HG03558 (cell line): ENCODE measurements around the gene TCF25.
"Not testable (repeated sequence)": the region's sequence is repeated elsewhere in the genome, so short reads cannot be mapped to it uniquely, and the experiment has no call there.

Experiments
- ATAC-seq: cut with Tn5 transposase; IDR thresholded peaks from one replicate; pipeline ENCODE4 v1.9.1; 2021; ENCODE audit warnings: moderate number of reproducible peaks; ENCODE audit not compliant: unreplicated experiment; ENCODE audit errors: extremely low read depth

TCF25 gene

GRCh38 chr16:89934611-89935553 is 61.5 kb downstream of the TCF25 start:
- ATAC-seq: no peak

- ATAC-seq: not testable (repeated sequence)
These were observed 62.2 kb downstream of the TCF25 start for GRCh38 chr16:89935620-89936019.

DNA sequence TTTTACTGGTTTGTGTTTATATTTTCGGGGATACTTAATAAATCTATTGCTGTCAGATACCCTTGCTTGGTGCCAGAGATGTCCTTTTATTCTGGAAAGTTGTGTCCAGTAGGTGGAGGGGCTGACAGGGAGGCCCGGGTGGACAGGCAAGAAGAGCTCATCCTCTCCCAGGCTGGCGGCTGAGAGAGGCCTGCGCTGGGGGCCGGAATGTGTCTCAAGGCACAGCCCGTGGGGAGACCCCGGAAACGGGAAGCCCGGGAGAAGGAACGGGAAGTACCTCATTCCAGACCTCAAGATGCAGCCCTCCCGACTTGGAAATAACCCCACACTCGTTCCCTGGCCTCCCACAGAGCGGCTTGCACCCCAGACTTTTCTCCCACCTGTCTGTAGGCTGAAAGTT is 62.6 kb downstream of the TCF25 start:
- no peak for ATAC-seq

- ATAC-seq: no peak
These were observed 63.1 kb downstream of the TCF25 start for GRCh38 chr16:89936508-89936907.

GRCh38 chr16:89936981-89937380 is 63.6 kb downstream of the TCF25 start:
- no peak for ATAC-seq

GRCh38 chr16:89938175-89938885 is 64.9 kb downstream of the TCF25 start:
- ATAC-seq: no peak

DNA sequence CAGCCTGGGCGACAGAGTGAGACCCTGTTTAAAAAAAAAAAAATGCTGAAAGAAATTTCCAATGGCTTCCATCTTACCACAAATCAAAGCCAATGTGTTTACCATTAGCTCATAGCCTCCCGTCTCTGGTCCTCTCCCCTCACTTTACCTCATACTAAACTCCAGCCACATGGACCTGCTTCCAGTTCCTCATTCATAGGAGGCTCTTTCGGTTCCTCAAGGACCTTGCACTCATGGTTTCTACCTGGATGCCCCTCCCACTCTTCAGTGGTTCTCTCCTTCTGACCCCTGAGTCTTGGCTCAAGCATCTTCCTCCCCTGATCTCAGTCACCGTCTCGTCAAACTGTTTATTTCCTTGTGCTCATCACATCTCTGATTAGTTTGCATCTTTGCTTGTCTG is 71.4 kb downstream of the TCF25 start:
- no peak for ATAC-seq

GRCh38 chr16:89945654-89946053 is 72.3 kb downstream of the TCF25 start:
- ATAC-seq: no peak

DNA sequence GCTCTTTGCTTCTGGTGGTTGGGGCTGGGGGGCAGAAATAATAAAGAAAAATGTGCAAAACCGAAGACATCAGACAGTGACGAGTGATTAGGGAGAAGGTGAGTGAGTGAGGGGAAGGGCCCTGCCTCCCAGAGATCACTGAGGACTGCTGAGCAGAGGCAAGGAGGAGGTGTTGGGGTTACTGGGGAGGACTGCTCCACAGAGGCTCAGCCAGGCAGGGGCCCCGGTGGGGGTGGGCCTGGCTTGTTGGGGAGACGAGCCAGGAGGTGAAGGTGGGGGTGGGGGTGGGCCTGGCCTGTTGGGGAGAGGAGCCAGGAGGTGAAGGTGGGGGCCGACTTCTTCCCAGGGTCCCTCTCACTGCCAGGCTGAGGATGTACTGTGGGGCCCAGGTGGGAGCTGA is 73.1 kb downstream of the TCF25 start:
- ATAC-seq: no peak

DNA sequence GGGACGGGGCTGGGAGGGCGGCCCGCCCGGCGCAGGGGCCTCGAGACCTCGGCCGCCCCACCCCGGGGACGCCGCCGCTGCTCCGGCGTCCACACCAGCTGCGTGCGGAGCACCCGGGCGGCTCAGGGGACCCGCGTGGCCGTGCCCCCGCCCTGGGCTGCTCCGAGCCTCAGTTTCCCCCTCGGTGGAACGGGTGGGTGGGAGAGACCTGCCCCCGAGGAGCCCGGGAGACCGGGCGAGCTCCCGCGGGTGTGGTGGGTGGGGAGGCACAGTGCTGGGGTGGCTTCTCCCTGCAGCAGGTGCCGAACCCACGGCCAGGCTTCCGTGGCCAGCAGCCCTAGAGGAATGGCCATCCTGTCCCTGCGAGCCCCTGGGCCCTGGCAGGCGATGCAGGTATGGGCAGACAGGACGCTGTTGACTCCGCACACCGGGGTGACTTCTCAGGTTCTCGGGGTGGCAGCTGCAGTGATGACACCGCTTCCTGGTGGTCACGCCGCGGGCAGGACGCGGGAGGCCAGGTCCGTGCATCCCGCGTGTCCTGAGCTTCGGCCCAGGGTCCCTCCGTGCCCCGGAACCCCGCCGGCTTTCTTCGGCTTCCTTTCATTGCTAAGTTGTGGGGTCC is 75.8 kb downstream of the TCF25 start:
- ATAC-seq: no peak

- ATAC-seq: no peak
These were observed 76.4 kb downstream of the TCF25 start for GRCh38 chr16:89949756-89950155.

DNA sequence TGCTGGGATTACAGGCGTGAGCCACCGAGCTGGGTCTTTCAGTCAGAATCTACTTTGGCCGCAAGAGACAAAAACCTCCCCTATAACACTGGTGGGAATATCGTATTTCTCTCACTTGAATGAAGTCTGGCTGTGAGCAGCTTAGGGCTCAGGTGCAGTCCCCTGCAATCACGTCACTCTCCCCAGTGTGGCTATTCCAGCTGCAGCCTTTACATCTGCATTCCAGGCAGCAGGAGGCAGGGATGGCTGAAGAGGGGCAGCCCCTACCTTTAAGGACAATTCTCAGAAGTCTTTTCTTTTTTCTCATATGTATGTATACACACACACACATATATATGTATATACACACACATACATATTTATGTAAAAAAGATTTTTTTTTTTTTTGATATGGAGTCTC is 78.1 kb downstream of the TCF25 start:
- ATAC-seq: no peak

DNA sequence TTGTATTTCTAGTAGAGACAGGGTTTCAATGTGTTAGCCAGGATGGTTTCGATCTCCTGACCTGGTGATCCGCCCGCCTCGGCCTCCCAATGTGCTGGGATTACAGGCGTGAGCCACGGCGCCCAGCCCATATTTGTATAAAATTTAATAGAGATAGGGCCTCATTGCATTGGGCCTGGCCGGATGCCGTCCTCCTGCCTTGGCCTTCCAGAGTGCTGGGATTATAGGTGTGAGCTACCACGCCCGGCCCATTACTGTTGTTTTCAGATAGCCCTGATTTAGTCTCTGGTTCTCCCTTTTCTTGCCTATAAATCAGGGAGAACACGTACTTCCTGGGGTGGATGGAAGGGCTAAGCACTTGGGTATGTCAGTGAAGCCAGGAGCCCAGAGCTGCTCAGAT is 78.7 kb downstream of the TCF25 start:
- no peak for ATAC-seq

- ATAC-seq: no peak
These were observed 79.2 kb downstream of the TCF25 start for GRCh38 chr16:89952551-89952950.

GRCh38 chr16:89953671-89954406 is 80.4 kb downstream of the TCF25 start:
- ATAC-seq: no peak

DNA sequence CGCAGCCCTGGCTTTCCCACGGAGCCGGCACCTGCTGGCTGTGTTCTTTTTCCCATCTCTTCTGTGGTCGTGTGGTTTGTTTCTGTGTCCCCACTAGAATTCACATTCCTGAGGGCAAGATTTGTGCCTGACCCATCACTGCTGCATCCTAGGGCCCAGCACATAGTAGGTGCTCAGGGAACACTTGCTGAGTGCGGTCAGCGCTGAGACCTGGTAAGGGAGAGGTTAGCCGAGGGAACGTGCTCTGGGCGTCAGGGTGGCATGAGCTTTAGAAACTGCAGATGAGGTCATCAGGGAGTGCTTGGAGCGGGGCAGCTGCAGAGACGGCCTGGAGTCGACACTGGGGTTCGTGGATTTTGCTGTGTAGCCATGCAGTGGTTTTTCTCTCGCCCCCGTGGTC is 81.1 kb downstream of the TCF25 start:
- no peak for ATAC-seq

DNA sequence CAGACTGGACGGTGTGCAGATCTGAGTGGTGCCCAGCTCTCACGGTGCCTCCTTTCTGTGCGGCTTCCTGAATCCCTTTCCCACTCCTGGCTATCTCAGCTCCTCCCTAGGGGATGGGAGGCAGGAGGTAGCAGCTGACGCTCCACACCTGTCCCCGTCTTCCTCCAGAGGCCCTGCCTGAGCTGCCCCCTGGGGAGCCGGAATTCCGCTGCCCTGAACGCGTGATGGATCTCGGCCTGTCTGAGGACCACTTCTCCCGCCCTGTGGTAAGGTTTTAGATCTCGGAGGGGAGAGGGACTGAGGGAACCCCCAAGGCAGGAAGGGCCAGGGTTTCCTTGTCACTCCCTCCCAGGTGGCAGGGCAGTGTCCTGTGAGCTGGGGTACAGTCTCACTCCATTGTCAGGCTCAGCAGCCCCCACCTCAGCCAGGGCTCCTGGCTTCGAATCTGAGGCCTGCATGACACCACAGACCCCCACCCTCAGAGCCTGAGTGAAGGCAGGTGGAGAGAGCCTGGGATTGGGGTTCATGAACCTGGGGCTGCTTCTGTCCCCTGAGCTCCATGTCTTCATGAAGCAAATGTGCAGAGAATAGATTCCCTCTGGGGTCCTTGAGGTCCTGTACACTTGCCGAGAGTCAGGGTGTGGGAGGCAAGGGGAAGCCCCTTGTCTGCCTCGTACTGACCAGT is 81.8 kb downstream of the TCF25 start:
- ATAC-seq: no peak

GRCh38 chr16:89956505-89957215 is 83.3 kb downstream of the TCF25 start:
- no peak for ATAC-seq

DNA sequence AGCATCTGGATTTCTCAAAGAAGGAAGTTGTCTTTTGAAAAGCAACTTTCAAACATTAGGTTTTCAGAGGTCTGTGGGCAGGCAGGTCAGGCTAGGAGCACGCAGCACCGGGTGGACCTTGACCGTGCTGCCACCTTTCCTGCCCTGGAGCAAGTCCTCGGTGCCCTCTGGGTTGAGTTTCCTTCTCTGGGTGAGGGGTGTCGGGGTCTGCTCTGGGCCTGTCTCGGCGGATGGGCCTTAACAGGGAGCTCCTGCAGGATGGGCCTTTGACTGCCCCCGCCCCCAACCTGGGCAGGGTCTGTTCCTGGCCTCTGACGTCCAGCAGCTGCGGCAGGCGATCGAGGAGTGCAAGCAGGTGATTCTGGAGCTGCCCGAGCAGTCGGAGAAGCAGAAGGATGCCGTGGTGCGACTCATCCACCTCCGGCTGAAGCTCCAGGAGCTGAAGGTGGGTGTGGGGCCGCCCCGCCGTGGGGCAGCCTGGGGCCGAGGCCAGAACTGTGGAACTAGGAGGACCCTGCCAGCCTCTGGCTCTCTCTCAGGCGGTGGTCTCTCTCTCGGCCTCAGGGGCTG is 83.9 kb downstream of the TCF25 start:
- ATAC-seq: no peak
